Naive thymus-derived CD4-positive, alpha-beta T cell (primary cell): Measurements from ENCODE around the gene TRAPPC14. TPM values are rescaled to one million over a fixed set of nuclear protein-coding genes. Genes with fewer than 3 reads are reported as not detected.
A peak's percentile ranks its signal among the peaks of the same experiment; 100 is the strongest.
"Not testable (repeated sequence)": the region's sequence is repeated elsewhere in the genome, so short reads cannot be mapped to it uniquely, and the experiment has no call there.

Experiments
- ATAC-seq: fragments of 150-1000 bp; cut with Tn5 transposase; 2 replicates; pipeline ENCODE4 v1.10.0; 2021; ENCODE audit warnings: mild to moderate bottlenecking, moderate library complexity
- CTCF ChIA-PET: fragments of 350-600 bp; sonication (Branson Sonifier 250); formaldehyde crosslinking; loops from one replicate; lab custom pipeline; 2021; ENCODE audit warnings: antibody characterized with exemption; lab: Charles Lee
- POLR2A ChIA-PET: fragments of 350-600 bp; sonication (Branson Sonifier 250); formaldehyde crosslinking; loops from one replicate; lab custom pipeline; 2021; ENCODE audit warnings: antibody characterized with exemption, inconsistent platforms; lab: Charles Lee
- DNase-seq, 9 donors: peaks; one replicate each; pipeline versions ENCODE4 v3.0.0 to v3.0.0-alpha.2; 2020 to 2022; ENCODE audit warnings: mixed read lengths in 1 of 9
- H3K27ac ChIP-seq: one replicate; pipeline ENCODE4 v1.7.0; 2013; ENCODE audit warnings: mild to moderate bottlenecking, low read depth, low read length, moderate library complexity
- H3K27me3 ChIP-seq, 2 donors: one replicate each; pipeline ENCODE4 v1.7.0; 2013; ENCODE audit warnings: low read length in 2 of 2, mild to moderate bottlenecking in 2 of 2, moderate library complexity in 2 of 2; ENCODE audit not compliant: control insufficient read depth in 2 of 2, insufficient read depth in 2 of 2
- H3K36me3 ChIP-seq, 3 experiments: 1 replicate in 2 of 3; 2 replicates in 1 of 3; pipeline ENCODE4 v1.7.0; 2013; ENCODE audit warnings: low read length in 3 of 3, mild to moderate bottlenecking in 3 of 3, moderate library complexity in 1 of 3; ENCODE audit not compliant: insufficient read depth in 3 of 3, control insufficient read depth in 2 of 3
- H3K4me1 ChIP-seq, 2 donors: one replicate each; pipeline ENCODE4 v1.7.0; 2013; ENCODE audit warnings: low read length in 2 of 2, mild to moderate bottlenecking in 2 of 2, moderate library complexity in 1 of 2; ENCODE audit not compliant: control insufficient read depth in 2 of 2, insufficient read depth in 2 of 2
- H3K4me3 ChIP-seq: 2 replicates; pipeline ENCODE4 v1.7.0; 2013; ENCODE audit warnings: mild to moderate bottlenecking, low read length
- H3K9me3 ChIP-seq, 3 experiments: 1 replicate in 2 of 3; 2 replicates in 1 of 3; pipeline ENCODE4 v1.7.0; 2013; ENCODE audit warnings: low read length in 3 of 3; ENCODE audit not compliant: control insufficient read depth in 2 of 3
- H3K27ac Mint-ChIP-seq, 9 donors: one replicate each; pipeline ENCODE4 v1.8.0; 2020 to 2022; ENCODE audit warnings: mixed read lengths in 9 of 9, mild to moderate bottlenecking in 8 of 9, moderate library complexity in 5 of 9, inconsistent platforms in 2 of 9
- H3K27me3 Mint-ChIP-seq, 5 donors: one replicate each; pipeline ENCODE4 v1.8.0; 2021 to 2022; ENCODE audit warnings: mixed read lengths in 5 of 5, mild to moderate bottlenecking in 1 of 5
- H3K36me3 Mint-ChIP-seq, 5 donors: one replicate each; pipeline ENCODE4 v1.8.0; 2020 to 2022; ENCODE audit warnings: mixed read lengths in 5 of 5, mild to moderate bottlenecking in 3 of 5, inconsistent platforms in 1 of 5
- H3K4me1 Mint-ChIP-seq, 7 donors: one replicate each; pipeline ENCODE4 v1.8.0; 2020 to 2022; ENCODE audit warnings: mixed read lengths in 7 of 7, mild to moderate bottlenecking in 3 of 7, inconsistent platforms in 1 of 7
- H3K4me3 Mint-ChIP-seq, 10 donors: one replicate each; pipeline ENCODE4 v1.8.0; 2020 to 2022; ENCODE audit warnings: mild to moderate bottlenecking in 10 of 10, mixed read lengths in 10 of 10, moderate library complexity in 6 of 10, inconsistent platforms in 2 of 10
- H3K9me3 Mint-ChIP-seq, 11 donors: one replicate each; pipeline ENCODE4 v1.8.0; 2020 to 2022; ENCODE audit warnings: mixed read lengths in 11 of 11, mild to moderate bottlenecking in 4 of 11, inconsistent platforms in 1 of 11, moderate library complexity in 1 of 11
- intact Hi-C, 2 donors: fragments of 100-400 bp; cut with micrococcal nuclease; formaldehyde crosslinking; loops; one replicate each; pipeline ENCODE4 v1.15.1; 2023
- polyA plus RNA-seq, 2 donors: library from polyadenylated mRNA; unstranded; fragments of 300-500 nt; fragmentation: Illumina TruSeq; gene quantifications; one replicate each; pipeline ENCODE4 v1.2.3, GENCODE V29; 2021
- total RNA-seq, 6 experiments: library from RNA in 5 of 6; stranded (reverse) in 5 of 6; gene quantifications; 1 replicate in 5 of 6; 2 replicates in 1 of 6; pipeline ENCODE4 v1.2.3 and lab custom pipeline; 2021 to 2026

Gene TRAPPC14, protein sequence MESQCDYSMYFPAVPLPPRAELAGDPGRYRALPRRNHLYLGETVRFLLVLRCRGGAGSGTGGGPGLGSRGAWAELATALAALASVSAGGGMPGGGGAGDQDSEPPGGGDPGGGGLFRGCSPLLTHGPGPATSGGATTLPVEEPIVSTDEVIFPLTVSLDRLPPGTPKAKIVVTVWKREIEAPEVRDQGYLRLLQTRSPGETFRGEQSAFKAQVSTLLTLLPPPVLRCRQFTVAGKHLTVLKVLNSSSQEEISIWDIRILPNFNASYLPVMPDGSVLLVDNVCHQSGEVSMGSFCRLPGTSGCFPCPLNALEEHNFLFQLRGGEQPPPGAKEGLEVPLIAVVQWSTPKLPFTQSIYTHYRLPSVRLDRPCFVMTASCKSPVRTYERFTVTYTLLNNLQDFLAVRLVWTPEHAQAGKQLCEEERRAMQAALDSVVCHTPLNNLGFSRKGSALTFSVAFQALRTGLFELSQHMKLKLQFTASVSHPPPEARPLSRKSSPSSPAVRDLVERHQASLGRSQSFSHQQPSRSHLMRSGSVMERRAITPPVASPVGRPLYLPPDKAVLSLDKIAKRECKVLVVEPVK
- 100 to 1,000 TPM in 1 of 5 experiments, 10 to 100 TPM in 4; 51.8 to 102 (median 70.2) TPM for total RNA-seq
- polyA plus RNA-seq, result 1 to 10 TPM; 3.2 to 5.9 TPM
- total RNA-seq (lab: John Stamatoyannopoulos, UW), result 50.6 reads per million, percentile 71 among the genes with 10 or more reads in this experiment

DNA sequence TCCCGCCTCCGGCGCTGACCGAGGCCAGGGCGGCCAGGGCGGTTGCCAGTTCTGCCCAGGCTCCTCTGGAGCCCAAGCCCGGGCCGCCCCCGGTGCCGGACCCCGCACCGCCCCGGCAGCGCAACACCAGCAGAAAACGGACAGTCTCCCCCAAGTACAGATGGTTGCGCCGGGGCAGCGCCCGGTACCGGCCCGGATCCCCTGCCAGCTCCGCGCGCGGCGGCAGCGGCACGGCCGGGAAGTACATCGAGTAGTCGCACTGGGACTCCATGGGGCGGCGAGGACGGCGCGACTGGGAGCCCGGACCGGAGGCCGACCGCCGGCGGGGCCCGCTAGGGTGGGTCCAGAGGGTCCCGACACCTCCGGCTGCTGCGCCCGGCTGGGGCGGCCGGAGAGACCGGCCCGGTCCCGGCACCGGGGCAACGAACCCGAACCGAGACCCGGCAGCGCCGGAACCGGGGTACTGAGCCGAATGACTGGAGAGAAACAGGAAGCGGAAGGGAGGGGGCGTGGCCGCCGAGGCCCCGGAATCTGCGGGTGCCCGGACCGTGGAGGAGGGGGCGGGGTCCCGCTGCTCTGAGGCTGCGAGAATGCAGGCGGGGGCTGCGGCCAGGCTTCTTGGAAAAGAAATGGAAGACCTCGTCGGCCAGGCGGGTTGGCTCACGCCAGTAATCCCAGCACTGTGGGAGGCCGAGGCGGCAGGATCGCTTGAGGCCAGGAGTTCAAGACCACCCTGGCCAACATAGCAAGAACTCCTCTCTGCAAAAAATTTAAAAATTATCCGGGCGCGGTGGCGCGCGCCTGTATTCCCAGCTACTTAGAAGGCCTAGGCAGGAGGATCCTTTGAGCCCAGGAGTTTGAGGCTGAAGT, at the start of gene TRAPPC14:
TSS of gene TRAPPC14 (minus strand) at position 495 of the 870 bp plus-strand sequence. CDS start at position 271, 224 bp downstream.
- Histone ChIP-seq H3K4me1 (peaks cover 13 to 35% of the 10 kb centered on the region in 2 donors), H3K9me3 (no peaks in the 10 kb centered on the region), H3K27me3 (no peaks in the 10 kb centered on the region), H3K4me3 (peak within 1 kb of the TSS; percentile 79), H3K36me3 (peaks cover 0 to 40% (median 7%) of the 10 kb centered on the region in 3 experiments), H3K27ac (peak within 1 kb of the TSS; percentile 88)
- H3K27ac Mint-ChIP-seq, result peak within 1 kb of the TSS; percentile 77 to 98 (median 89)
- ChIA-PET POLR2A (interaction anchor here (0.6 to 23.1 kb wide), 12 partner anchors 5 to 609 kb away, joined by 3 to 383 read pairs (median 6); partner anchors contain the start of genes GAL3ST4, GPC2, LAMTOR4 and STAG3), CTCF (interaction anchor here (0.6 to 4.8 kb wide), 5 partner anchors 9 to 185 kb away, joined by 3 to 16 read pairs (median 4); partner anchors contain the start of genes GAL3ST4 and LAMTOR4)
- H3K4me1 Mint-ChIP-seq, result peaks cover 39 to 81% (median 66%) of the 10 kb centered on the region in 7 donors
- intact Hi-C loops, result loop anchor here (1.0 to 2.0 kb wide), 4 partner anchors 8 to 50 kb away; partner anchors contain the start of genes GPC2 (in 2 of the 2), LAMTOR4 (in 2 of the 2) and STAG3 (in 2 of the 2)
- H3K4me3 Mint-ChIP-seq, result peak within 1 kb of the TSS; percentile 83 to 93 (median 88)
- no peaks in the 10 kb centered on the region for H3K27me3 Mint-ChIP-seq
- peaks cover 0 to 16% (median 5%) of the 10 kb centered on the region in 5 donors for H3K36me3 Mint-ChIP-seq
- H3K9me3 Mint-ChIP-seq, result no peaks in the 10 kb centered on the region
- DNase-seq, result peak; percentile 79 to 95 (median 88)
- peak; percentile 93 for ATAC-seq

DNA sequence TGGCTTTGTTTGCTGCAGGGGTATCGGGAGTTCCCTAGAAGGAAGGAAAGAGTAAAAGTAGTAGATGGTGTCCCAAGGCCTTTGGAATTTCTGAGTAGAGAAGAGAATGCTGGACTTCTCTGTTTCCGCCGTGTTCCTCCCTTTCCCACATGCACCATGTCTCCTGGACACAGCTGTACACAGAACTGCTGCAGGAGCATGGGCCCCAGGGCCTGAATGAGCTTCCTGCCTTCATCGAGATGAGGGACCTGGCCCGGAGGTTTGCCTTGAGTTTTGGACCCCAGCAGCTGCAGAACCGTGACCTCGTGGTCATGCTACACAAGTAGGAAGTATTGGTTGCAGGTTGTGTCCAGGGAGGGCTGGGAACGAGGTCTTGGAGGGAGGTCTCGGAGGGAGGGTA, 45.9 kb upstream of the TRAPPC14 start:
- no peaks in the 10 kb centered on the region for H3K27me3 ChIP-seq
- DNase-seq, result no peak
- H3K27ac ChIP-seq, result no peak overlapping the region
- intact Hi-C loops, result no loop called here
- ChIA-PET POLR2A (no interaction called here), CTCF (interaction anchor here (1.2 to 1.4 kb wide), 2 partner anchors 55 to 72 kb away, joined by 3 to 4 read pairs; no protein-coding TSS in a partner anchor)
- H3K9me3 ChIP-seq, result no peaks in the 10 kb centered on the region
- H3K4me3 ChIP-seq, result no peak overlapping the region
- H3K36me3 ChIP-seq, result no peaks in the 10 kb centered on the region
- H3K4me3 Mint-ChIP-seq, result no peak overlapping the region
- ATAC-seq, result no peak
- peaks cover 0 to 7% (median 3%) of the 10 kb centered on the region in 5 donors for H3K36me3 Mint-ChIP-seq
- H3K4me1 ChIP-seq, result peaks cover 15 to 20% of the 10 kb centered on the region in 2 donors
- H3K9me3 Mint-ChIP-seq, result no peaks in the 10 kb centered on the region
- peaks cover 15 to 30% (median 16%) of the 10 kb centered on the region in 7 donors for H3K4me1 Mint-ChIP-seq
- H3K27ac Mint-ChIP-seq, result peak overlapping the region in 3 of 9 donors; percentile 18 to 28 (median 21)
- H3K27me3 Mint-ChIP-seq, result no peaks in the 10 kb centered on the region

DNA sequence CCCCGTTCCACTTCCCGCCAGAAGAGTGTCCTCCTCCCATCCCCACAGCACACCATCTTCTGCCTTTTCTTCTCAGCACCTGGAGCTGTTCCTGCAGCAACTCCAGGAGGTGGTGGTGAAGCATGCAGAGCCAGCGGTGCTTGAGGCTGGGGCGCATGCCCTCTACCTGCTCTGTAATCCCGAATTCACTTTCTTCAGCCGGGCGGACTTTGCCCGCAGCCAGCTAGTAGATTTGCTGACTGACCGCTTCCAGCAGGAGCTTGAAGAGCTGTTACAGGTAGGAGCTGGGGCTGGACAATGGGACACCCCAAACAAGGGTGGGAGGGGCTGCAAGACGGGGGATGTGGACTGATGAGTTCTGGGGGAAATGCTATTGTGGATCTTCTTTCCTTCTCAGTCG, 42.2 kb upstream of the TRAPPC14 start:
- POLR2A ChIA-PET, result interaction anchor here (0.7 to 1.0 kb wide), 2 partner anchors 9 to 68 kb away, joined by 3 read pairs; no protein-coding TSS in a partner anchor
- intact Hi-C loops, result no loop called here
- H3K4me3 Mint-ChIP-seq, result no peak overlapping the region
- Histone ChIP-seq H3K27me3 (no peaks in the 10 kb centered on the region), H3K4me1 (no peaks in the 10 kb centered on the region), H3K27ac (no peak overlapping the region), H3K36me3 (no peaks in the 10 kb centered on the region), H3K4me3 (no peak overlapping the region), H3K9me3 (no peaks in the 10 kb centered on the region)
- H3K27ac Mint-ChIP-seq, result peak overlapping the region in 1 of 9 donors; percentile 59
- no peaks in the 10 kb centered on the region for H3K27me3 Mint-ChIP-seq
- peaks cover 0 to 7% (median 7%) of the 10 kb centered on the region in 5 donors for H3K36me3 Mint-ChIP-seq
- H3K9me3 Mint-ChIP-seq, result no peaks in the 10 kb centered on the region
- no peak for DNase-seq
- peaks cover 0 to 16% (median under 1%) of the 10 kb centered on the region in 7 donors for H3K4me1 Mint-ChIP-seq
- ATAC-seq, result no peak
- CTCF ChIA-PET, result no interaction called here

DNA sequence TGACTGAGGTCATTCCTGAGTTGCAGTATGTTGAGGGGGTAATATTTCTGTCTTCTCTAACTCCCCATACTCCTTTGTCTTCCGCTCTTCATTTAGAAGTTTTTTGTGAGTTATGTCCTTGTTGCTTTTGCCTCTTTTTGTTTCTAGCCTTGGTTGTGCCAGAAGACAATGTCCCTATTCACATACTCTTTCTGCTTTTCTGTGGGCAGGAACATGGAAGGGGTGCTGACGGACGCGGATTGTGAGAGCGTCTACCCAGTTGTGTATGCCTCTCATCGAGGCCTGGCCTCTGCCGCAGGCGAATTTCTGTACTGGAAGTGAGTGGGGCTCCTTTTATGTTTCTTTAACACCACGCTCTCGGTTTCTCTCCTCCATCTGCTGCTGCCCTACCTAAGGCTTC, 39.7 kb upstream of the TRAPPC14 start:
- Mint-ChIP-seq H3K36me3 (peaks cover 0 to 12% (median 0%) of the 10 kb centered on the region in 5 donors), H3K9me3 (no peaks in the 10 kb centered on the region), H3K27ac (peak overlapping the region in 1 of 9 donors; percentile 31), H3K4me1 (peaks cover 0 to 28% (median 21%) of the 10 kb centered on the region in 7 donors), H3K27me3 (no peaks in the 10 kb centered on the region), H3K4me3 (no peak overlapping the region)
- Histone ChIP-seq H3K9me3 (no peaks in the 10 kb centered on the region), H3K27ac (no peak overlapping the region), H3K36me3 (no peaks in the 10 kb centered on the region), H3K4me1 (peaks cover 0 to 4% of the 10 kb centered on the region in 2 donors), H3K4me3 (no peak overlapping the region), H3K27me3 (no peaks in the 10 kb centered on the region)
- CTCF ChIA-PET, result interaction anchor here (1.2 kb wide), 1 partner anchor 13 kb away, joined by 3 read pairs; no protein-coding TSS in a partner anchor
- intact Hi-C loops, result no loop called here
- POLR2A ChIA-PET, result no interaction called here
- DNase-seq, result no peak
- no peak for ATAC-seq

DNA sequence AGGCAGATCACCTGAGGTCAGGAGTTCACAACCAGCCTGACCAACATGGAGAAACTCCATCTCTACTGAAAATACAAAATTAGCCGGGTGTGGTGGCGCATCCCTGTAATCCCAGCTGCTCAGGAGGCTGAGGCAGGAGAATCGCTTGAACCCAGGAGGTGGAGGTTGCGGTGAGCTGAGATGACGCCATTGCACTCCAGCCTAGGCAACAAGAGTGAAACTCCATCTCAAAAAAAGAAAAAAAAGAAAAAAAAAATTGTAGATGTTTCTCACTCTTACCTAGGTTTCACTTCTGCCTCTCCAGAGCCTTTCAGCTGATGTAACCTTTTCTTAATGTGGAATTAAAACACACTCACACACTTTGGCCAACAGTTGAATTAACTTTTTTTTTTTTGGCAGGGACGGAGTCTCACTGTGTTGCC, 37.4 kb upstream of the TRAPPC14 start:
- CTCF ChIA-PET, result interaction anchor here (0.6 to 0.8 kb wide), 3 partner anchors 62 to 132 kb away, joined by 4 to 7 read pairs (median 6); no protein-coding TSS in a partner anchor
- H3K4me3 Mint-ChIP-seq, H3K27me3 Mint-ChIP-seq, H3K9me3 Mint-ChIP-seq, H3K9me3 ChIP-seq, DNase-seq, H3K4me3 ChIP-seq, H3K36me3 ChIP-seq, H3K27me3 ChIP-seq, intact Hi-C loops, ATAC-seq, H3K27ac ChIP-seq, H3K27ac Mint-ChIP-seq: not testable (repeated sequence)
- Mint-ChIP-seq H3K4me1 (peaks cover 7 to 52% (median 42%) of the 10 kb centered on the region in 7 donors), H3K36me3 (peaks cover 0 to 14% (median 0%) of the 10 kb centered on the region in 5 donors)
- POLR2A ChIA-PET, result interaction anchor here (0.6 to 1.5 kb wide), 5 partner anchors 15 to 356 kb away, joined by 3 to 4 read pairs (median 3); no protein-coding TSS in a partner anchor
- peaks cover 0 to 15% of the 10 kb centered on the region in 2 donors for H3K4me1 ChIP-seq
